Psoas muscle (tissue), 8 donors: Measurements from ENCODE around the gene TH. TPM values are rescaled to one million over a fixed set of nuclear protein-coding genes. Genes with fewer than 3 reads are reported as not detected.
A peak's percentile ranks its signal among the peaks of the same experiment; 100 is the strongest.

Experiments used
- ATAC-seq, 4 donors: fragments of 200-7000 bp; cut with Tn5 transposase; one replicate each; pipeline ENCODE4 v1.9.1; 2020; ENCODE audit warnings: moderate library complexity in 3 of 4, mild to moderate bottlenecking in 2 of 4
- DNase-seq, 2 donors: peaks; one replicate each; pipeline ENCODE4 v3.0.0-alpha.2; 2020
- H3K27ac ChIP-seq: fragments of 200-600 bp; one replicate; pipeline ENCODE4 v1.8.0; 2022
- H3K27me3 ChIP-seq, 3 donors: fragments of 200-600 bp in 1 of 3; one replicate each; pipeline versions ENCODE4 v1.6.1 to v1.8.0; 2013 to 2022; ENCODE audit warnings: low read length in 2 of 3, mild to moderate bottlenecking in 2 of 3, moderate library complexity in 1 of 3; ENCODE audit not compliant: insufficient read depth in 3 of 3
- H3K36me3 ChIP-seq, 2 donors: fragments of 200-600 bp in 1 of 2; one replicate each; pipeline versions ENCODE4 v1.6.1 to v1.8.0; 2013 to 2022; ENCODE audit warnings: low read depth in 1 of 2, mild to moderate bottlenecking in 1 of 2, moderate library complexity in 1 of 2; ENCODE audit not compliant: insufficient read depth in 1 of 2
- H3K4me1 ChIP-seq: fragments of 200-600 bp; one replicate; pipeline ENCODE4 v1.8.0; 2022
- H3K4me3 ChIP-seq: fragments of 200-600 bp; one replicate; pipeline ENCODE4 v1.8.0; 2022; ENCODE audit warnings: mild to moderate bottlenecking
- H3K9me3 ChIP-seq: fragments of 200-600 bp; one replicate; pipeline ENCODE4 v1.8.0; 2022
- CTCF ChIP-seq: fragments of 200-600 bp; IDR thresholded peaks from one replicate; pipeline ENCODE4 v1.8.0; 2022; ENCODE audit warnings: antibody characterized with exemption
- WGBS, 3 donors: extraction: QIAGEN DNeasy Blood & Tissue Kit; methylation state at CpG; one replicate each; pipeline versions ENCODE4 v1.1.6 to v1.1.7; 2013; 5-methylcytosine and 5-hydroxymethylcytosine counted together
- intact Hi-C, 2 donors: fragments of 100-400 bp; cut with DNase I; formaldehyde crosslinking; loops; one replicate each; pipeline versions ENCODE4 v1.11.0 to v1.14.2; 2022
- polyA plus RNA-seq, 3 donors: library from polyadenylated mRNA; stranded (reverse); fragments of 200-250 nt; gene quantifications; one replicate each; pipeline ENCODE4 v1.2.3, GENCODE V29; 2013
- total RNA-seq, 4 donors: library from RNA; stranded (reverse); fragmentation: NEBNext Ultra II Directional in 2 of 4; extraction: Animal tissue kit (Norgen Biotek cat#: 25700) in 2 of 4; gene quantifications; one replicate each; pipeline versions ENCODE4 v1.2.1 to v1.2.4, GENCODE V29; 2021 to 2023
- donor health status: healthy with polysubstance abuse.
- donor health status: DM: no; HTN: no; CAD: no; lungs with moderate emphysema.
- donor health status: Bipolar disorder and iron deficiency.
- donor health status: healthy.
- donor health status: DM: yes; HTN: yes; CAD: no.
- donor health status: DM: no; HTN: no; CAD: no.
- donor health status: DM: no; HTN: no; CAD: no.
- donor health status: DM: yes; HTN: yes; CAD: no.

TH gene
- total and polyA plus RNA-seq, 7 donors = 0.16 to 0.34 TPM; not detected in 5

GRCh38 chr11:2139621-2140337 lies 31.8 kb downstream of the TH start:
- no peak for TF ChIP-seq CTCF
- intact Hi-C loops = no loop called here
- Histone ChIP-seq H3K27ac (no peak overlapping the region), H3K9me3 (no peaks in the 10 kb centered on the region), H3K36me3 (no peaks in the 10 kb centered on the region), H3K4me1 (peaks cover 8% of the 10 kb centered on the region), H3K27me3 (peaks cover 5 to 87% (median 35%) of the 10 kb centered on the region in 3 donors), H3K4me3 (peak overlapping the region; percentile 48)
- peak in 1 of 4 donors; percentile 26 for ATAC-seq
- peak; percentile 18 to 50 for DNase-seq
- 2 to 3% (median 2%) methylated on average over 44 to 57 of the region's 57 CpGs for WGBS, 3 donors

- no peak for TF ChIP-seq CTCF
- H3K4me1 ChIP-seq = peaks cover 4% of the 10 kb centered on the region
- peak within 1 kb of the TSS; percentile 55 for H3K4me3 ChIP-seq
- no peaks in the 10 kb centered on the region for H3K36me3 ChIP-seq
- ATAC-seq (peak in 2 of 4 donors; percentile 8 to 34), DNase-seq (peak; percentile 32 to 61)
- H3K27ac ChIP-seq = no peak within 1 kb of the TSS
- peaks cover 5 to 87% (median 29%) of the 10 kb centered on the region in 3 donors for H3K27me3 ChIP-seq
- H3K9me3 ChIP-seq = no peaks in the 10 kb centered on the region
- intact Hi-C loops = no loop called here
- 0 to 1% (median 0%) methylated on average over 5 to 62 of the region's 62 CpGs for WGBS, 3 donors
Measured at GRCh38 chr11:2139123-2139521, 32.5 kb downstream of the TH start, which contains the start of gene IGF2. Gene IGF2, minus strand, starts transcription at chr11:2139389. Its CDS starts 3,866 bp downstream, at chr11:2135523.

- H3K27ac ChIP-seq = no peak overlapping the region
Measured at GRCh38 chr11:2138431-2139122, 33.0 kb downstream of the TH start.

GRCh38 chr11:2138068-2138430 lies 33.6 kb downstream of the TH start:
- Histone ChIP-seq H3K4me1 (no peaks in the 10 kb centered on the region), H3K27ac (no peak overlapping the region), H3K4me3 (peak overlapping the region; percentile 55), H3K9me3 (no peaks in the 10 kb centered on the region), H3K36me3 (no peaks in the 10 kb centered on the region), H3K27me3 (peaks cover 5 to 86% (median 25%) of the 10 kb centered on the region in 3 donors)
- TF ChIP-seq CTCF = no peak
- 0 to 1% (median 1%) methylated on average over 11 to 44 of the region's 44 CpGs for WGBS, 3 donors
- intact Hi-C loops = no loop called here
- DNase-seq = peak; percentile 20 to 57
- ATAC-seq = peak in 1 of 4 donors; percentile 9

More at GRCh38 chr11:2138431-2139122, 33.0 kb downstream of the TH start:
- ATAC-seq (peak in 2 of 4 donors; percentile 8 to 11), DNase-seq (peak; percentile 24 to 53)
- Histone ChIP-seq H3K4me1 (no peaks in the 10 kb centered on the region), H3K36me3 (no peaks in the 10 kb centered on the region), H3K9me3 (no peaks in the 10 kb centered on the region), H3K4me3 (peak overlapping the region; percentile 55), H3K27me3 (peaks cover 5 to 87% (median 25%) of the 10 kb centered on the region in 3 donors)
- TF ChIP-seq CTCF = no peak
- 1 to 2% (median 1%) methylated on average over 28 to 67 of the region's 68 CpGs for WGBS, 3 donors
- intact Hi-C loops = no loop called here
